Erythroblast (primary cell): ENCODE measurements around the gene LRP2.

ENCODE experiments used
- GATA1 ChIP-seq: IDR thresholded peaks from 2 replicates; pipeline ENCODE4 v1.6.1; 2011; ENCODE audit warnings: low read depth, mild to moderate bottlenecking, control low read depth, low read length, moderate library complexity
- POLR2A ChIP-seq: IDR thresholded peaks from 2 replicates; pipeline ENCODE4 v1.6.1; 2011; ENCODE audit warnings: mild to moderate bottlenecking, low read length

DNA sequence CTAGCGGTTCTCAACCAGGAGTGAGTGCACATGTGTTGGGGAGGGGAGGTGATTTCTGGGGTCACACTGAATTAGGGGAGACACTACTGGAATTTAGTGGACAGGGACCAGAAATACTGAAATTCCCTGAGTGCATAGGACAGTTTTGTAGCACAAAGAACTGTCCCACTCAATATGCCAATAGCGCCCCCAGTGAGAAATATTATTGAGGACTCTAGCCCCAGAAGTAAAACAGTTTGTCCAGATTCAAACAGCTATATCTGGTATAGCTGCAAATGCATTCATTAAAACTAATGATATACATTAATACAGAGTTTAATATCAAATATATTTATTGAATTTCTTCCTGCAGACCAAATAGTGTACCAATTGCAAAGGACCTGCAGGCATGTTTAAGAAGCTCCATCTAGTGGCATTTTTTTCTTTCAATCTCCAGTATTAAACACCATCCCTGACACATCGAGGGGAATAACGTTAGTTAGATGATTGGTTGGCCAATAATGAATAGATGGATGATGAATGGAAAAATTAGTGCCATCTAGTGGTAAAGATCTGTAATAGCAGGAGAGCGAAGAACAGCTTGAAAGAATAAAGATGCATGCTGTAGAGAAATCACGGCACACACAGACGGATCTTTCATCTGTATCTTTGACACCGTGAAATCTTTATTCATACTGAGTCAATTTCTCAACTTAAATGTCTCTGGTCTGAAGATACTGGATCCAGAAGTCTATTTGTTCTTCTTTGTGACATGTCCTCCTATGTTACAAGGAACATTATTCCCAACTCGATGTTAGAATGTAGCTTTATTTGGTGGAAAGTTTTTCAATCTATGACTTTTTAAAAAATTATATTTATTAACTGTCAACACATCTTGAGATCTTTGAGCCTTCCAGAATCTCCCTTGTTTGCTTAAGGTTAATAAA lies 230.5 kb downstream of the LRP2 start:
- TF ChIP-seq POLR2A, result no peak
- no peak for TF ChIP-seq GATA1
